ENCODE results near the gene S1PR1.
A peak's percentile ranks its signal among the peaks of the same experiment; 100 is the strongest.
"Not testable (repeated sequence)": the region's sequence is repeated elsewhere in the genome, so short reads cannot be mapped to it uniquely, and the experiment has no call there.

S1PR1 gene

GRCh38 chr1:101236516-101237228, at the start of gene S1PR1:
TSS of gene S1PR1 (plus strand) at chr1:101237019. CDS start at chr1:101238985, 1,966 bp downstream.
- DNase-seq (ENCODE audit: low read depth in 2 of 2) = peak; percentile 66 to 71

GRCh38 chr1:101187297-101187696, 49.5 kb upstream of the S1PR1 start:
- DNase-seq (ENCODE audit: low read depth in 2 of 2) = no peak

GRCh38 chr1:101188331-101188730, 48.5 kb upstream of the S1PR1 start:
- no peak for DNase-seq (ENCODE audit: low read depth in 2 of 2)

- not testable (repeated sequence) for DNase-seq (ENCODE audit: low read depth in 2 of 2)
These were observed 47.9 kb upstream of the S1PR1 start for GRCh38 chr1:101188968-101189367.

- DNase-seq (ENCODE audit: low read depth in 2 of 2) = no peak
These were observed 46.4 kb upstream of the S1PR1 start for GRCh38 chr1:101190441-101190840.

- DNase-seq (ENCODE audit: low read depth in 2 of 2) = no peak
These were observed 45.8 kb upstream of the S1PR1 start for GRCh38 chr1:101191049-101191448.

- no peak for DNase-seq (ENCODE audit: low read depth in 2 of 2)
These were observed 43.1 kb upstream of the S1PR1 start for GRCh38 chr1:101193733-101194169.

- DNase-seq (ENCODE audit: low read depth in 2 of 2) = no peak
These were observed 42.1 kb upstream of the S1PR1 start for GRCh38 chr1:101194746-101195145.

- no peak for DNase-seq (ENCODE audit: low read depth in 2 of 2)
These were observed 40.2 kb upstream of the S1PR1 start for GRCh38 chr1:101196668-101197067.

- peak; percentile 50 to 67 for DNase-seq (ENCODE audit: low read depth in 2 of 2)
These were observed 37.8 kb upstream of the S1PR1 start for GRCh38 chr1:101198842-101199636.

- DNase-seq (ENCODE audit: low read depth in 2 of 2) = no peak
These were observed 37.2 kb upstream of the S1PR1 start for GRCh38 chr1:101199637-101199982.

GRCh38 chr1:101200513-101200912, 36.3 kb upstream of the S1PR1 start:
- no peak for DNase-seq (ENCODE audit: low read depth in 2 of 2)

GRCh38 chr1:101203820-101204540, 32.8 kb upstream of the S1PR1 start:
- no peak for DNase-seq (ENCODE audit: low read depth in 2 of 2)

- no peak for DNase-seq (ENCODE audit: low read depth in 2 of 2)
These were observed 31.4 kb upstream of the S1PR1 start for GRCh38 chr1:101205457-101205856.

- not testable (repeated sequence) for DNase-seq (ENCODE audit: low read depth in 2 of 2)
These were observed 30.7 kb upstream of the S1PR1 start for GRCh38 chr1:101206139-101206538.

- not testable (repeated sequence) for DNase-seq (ENCODE audit: low read depth in 2 of 2)
These were observed 29.5 kb upstream of the S1PR1 start for GRCh38 chr1:101207271-101207670.

GRCh38 chr1:101207891-101208290, 28.9 kb upstream of the S1PR1 start:
- no peak for DNase-seq (ENCODE audit: low read depth in 2 of 2)

- DNase-seq (ENCODE audit: low read depth in 2 of 2) = no peak
These were observed 21.3 kb upstream of the S1PR1 start for GRCh38 chr1:101215363-101216011.

- no peak for DNase-seq (ENCODE audit: low read depth in 2 of 2)
These were observed 20.2 kb upstream of the S1PR1 start for GRCh38 chr1:101216623-101217022.

GRCh38 chr1:101217148-101217547, 19.7 kb upstream of the S1PR1 start:
- DNase-seq (ENCODE audit: low read depth in 2 of 2) = no peak

- not testable (repeated sequence) for DNase-seq (ENCODE audit: low read depth in 2 of 2)
These were observed 17.9 kb upstream of the S1PR1 start for GRCh38 chr1:101218968-101219367.
